ENCODE results near the gene NPW.

NPW gene

DNA sequence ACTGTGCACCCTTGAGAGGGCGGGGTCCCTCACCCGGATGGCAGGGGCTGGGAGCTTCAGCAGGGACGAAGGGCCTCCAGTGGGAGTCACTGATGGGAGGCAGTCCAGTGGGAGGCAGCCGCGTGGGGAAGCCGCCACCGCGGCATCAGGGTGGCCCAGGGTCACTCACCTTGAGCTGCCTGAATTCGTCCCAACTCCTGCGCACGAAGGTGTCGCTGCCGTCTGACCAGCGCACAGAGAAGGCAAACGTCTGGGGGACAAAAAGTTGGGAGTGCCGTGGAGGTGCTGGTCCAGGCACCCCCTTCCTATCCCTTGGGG is 38.9 kb upstream of the NPW start:
- DNase-seq (ENCODE audit: extremely low read depth, low read depth): no peak
- H3K4me3 ChIP-seq (replicated peaks; ENCODE audit: low read depth, low read length): no peak overlapping the region
- TF ChIP-seq, protein P1, sequence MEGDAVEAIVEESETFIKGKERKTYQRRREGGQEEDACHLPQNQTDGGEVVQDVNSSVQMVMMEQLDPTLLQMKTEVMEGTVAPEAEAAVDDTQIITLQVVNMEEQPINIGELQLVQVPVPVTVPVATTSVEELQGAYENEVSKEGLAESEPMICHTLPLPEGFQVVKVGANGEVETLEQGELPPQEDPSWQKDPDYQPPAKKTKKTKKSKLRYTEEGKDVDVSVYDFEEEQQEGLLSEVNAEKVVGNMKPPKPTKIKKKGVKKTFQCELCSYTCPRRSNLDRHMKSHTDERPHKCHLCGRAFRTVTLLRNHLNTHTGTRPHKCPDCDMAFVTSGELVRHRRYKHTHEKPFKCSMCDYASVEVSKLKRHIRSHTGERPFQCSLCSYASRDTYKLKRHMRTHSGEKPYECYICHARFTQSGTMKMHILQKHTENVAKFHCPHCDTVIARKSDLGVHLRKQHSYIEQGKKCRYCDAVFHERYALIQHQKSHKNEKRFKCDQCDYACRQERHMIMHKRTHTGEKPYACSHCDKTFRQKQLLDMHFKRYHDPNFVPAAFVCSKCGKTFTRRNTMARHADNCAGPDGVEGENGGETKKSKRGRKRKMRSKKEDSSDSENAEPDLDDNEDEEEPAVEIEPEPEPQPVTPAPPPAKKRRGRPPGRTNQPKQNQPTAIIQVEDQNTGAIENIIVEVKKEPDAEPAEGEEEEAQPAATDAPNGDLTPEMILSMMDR (IDR thresholded peaks at IDR 0.05; ENCODE audit: low read depth, low read length, missing control alignments): no peak

DNA sequence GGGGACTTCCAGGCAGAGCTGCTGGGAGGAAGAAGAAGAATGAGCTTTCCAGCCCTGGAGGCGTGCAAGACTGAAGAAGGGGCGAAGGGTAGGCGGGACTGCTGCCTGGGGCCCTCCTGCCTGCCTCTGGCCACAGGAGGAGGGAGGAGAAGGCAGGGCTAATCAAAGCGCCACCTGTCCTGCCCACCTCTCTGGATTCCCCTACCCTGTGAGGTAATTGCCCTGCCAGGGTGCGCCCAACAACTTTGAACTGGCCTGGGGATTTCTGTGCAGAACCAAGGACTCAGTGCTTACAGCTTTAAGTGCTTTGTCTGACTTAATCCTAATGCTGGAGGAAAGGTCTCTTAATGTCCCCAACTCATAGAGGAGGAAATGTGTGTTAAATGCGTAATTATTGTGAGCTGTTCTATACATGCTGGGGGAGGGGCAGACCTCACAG is 38.2 kb upstream of the NPW start, which contains the start of gene NOXO1:
NOXO1 (minus strand) TSS at position 72 of the 439 bp plus-strand sequence. CDS start 290 bp downstream, outside the sequence.
- TF ChIP-seq, protein P1 (IDR thresholded peaks at IDR 0.05; ENCODE audit: low read depth, low read length, missing control alignments): no peak
- no peak for DNase-seq (ENCODE audit: extremely low read depth, low read depth)
- no peak within 1 kb of the TSS for H3K4me3 ChIP-seq (replicated peaks; ENCODE audit: low read depth, low read length)

DNA sequence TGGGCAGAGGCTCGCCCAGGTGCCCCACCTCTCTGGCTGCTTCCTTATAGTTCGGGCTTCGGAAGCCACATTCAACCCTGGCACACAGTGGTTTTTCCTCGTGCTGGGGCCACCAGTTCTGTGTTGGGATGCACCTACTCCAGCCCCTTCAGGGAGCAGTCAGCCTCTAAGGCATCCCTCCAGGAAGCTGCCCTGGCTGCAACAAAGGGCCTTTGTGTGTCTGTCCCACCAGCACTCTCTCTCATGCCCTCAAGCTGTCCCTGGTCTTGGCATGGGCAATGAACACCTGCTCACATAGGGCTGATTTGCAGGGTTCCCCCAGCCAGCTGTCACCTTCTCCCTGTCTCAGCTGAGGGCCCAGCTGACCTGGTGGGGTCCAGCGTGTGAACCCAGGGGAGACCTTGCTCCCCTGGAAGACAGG is 37.6 kb upstream of the NPW start:
- DNase-seq (ENCODE audit: extremely low read depth, low read depth): no peak
- TF ChIP-seq, protein P1 (IDR thresholded peaks at IDR 0.05; ENCODE audit: low read depth, low read length, missing control alignments): no peak

DNA sequence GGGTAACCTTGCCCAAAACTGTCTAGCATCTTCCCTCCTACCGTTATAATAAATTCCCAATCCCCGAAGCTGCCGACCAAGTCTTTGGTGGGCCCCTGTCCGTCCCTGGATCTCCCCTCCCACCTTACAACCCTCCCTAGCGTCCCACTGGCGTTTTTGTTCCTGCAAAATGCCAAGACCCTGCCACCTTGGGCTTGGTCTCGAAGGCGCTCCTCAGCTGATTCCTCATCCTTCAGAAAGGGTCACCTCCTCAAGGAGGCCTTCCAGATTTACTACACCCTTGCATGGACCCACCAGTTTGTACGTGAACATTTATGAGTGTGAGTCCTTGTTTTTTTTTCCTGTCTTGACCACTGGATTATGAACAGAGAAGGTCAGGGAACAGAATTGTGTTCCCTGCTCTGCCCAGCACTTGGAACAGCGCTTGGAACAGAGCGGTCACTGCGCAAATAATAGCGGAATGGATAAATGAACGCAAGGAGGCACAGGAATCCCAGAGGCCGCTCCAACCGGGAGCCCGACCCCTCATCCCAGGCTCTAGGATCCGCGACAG is 36.5 kb upstream of the NPW start:
- DNase-seq (ENCODE audit: extremely low read depth, low read depth): no peak
- H3K4me3 ChIP-seq (replicated peaks; ENCODE audit: low read depth, low read length): peak overlapping the region; percentile 70
- TF ChIP-seq, protein P1 (IDR thresholded peaks at IDR 0.05; ENCODE audit: low read depth, low read length, missing control alignments): no peak

More for the DNA sequence above, 37.6 kb upstream of the NPW start:
- H3K4me3 ChIP-seq (replicated peaks; ENCODE audit: low read depth, low read length): no peak overlapping the region

DNA sequence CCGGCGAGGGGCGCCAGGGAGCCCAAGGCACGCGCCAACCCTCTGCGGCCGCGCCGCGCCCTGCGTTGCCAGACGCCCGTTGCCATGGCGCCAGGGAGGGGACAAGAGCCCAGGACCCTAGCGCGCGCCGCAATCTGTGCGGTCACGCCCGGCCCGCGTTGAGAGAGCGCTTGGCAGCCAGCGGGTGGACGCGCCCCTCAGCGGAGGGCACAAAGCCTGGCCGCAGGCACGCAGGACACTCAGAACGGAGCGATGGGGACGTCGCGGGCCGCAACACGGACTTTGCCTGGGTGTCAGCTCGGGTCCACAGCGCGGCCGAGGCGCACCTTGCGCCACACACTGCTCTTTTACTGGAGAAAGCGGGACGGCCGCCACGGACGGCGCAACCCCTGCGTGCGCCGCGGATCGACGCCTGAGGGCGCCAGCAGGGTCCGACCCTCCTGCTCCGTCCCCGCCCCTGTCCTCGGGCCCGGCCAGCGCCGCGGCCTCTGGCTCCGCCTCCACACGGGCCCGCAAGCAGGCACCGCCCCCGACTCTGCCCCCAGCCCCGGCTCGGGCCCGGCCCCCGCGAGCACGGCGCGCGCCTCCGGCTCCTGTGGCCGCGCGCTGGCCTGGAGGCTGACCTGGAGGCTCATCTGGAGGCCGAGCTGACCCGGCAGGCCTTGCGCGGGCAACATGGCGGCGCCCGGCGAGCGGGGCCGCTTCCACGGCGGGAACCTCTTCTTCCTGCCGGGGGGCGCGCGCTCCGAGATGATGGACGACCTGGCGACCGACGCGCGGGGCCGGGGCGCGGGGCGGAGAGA is 35.8 kb upstream of the NPW start, which contains the start of gene GFER:
GFER (plus strand) TSS at position 650 of the 803 bp plus-strand sequence; CDS start at position 676, 26 bp downstream.
- TF ChIP-seq, protein P1 (IDR thresholded peaks at IDR 0.05; ENCODE audit: low read depth, low read length, missing control alignments): no peak
- peak within 1 kb of the TSS; percentile 70 for H3K4me3 ChIP-seq (replicated peaks; ENCODE audit: low read depth, low read length)
- DNase-seq (ENCODE audit: extremely low read depth, low read depth): peak; percentile 59

DNA sequence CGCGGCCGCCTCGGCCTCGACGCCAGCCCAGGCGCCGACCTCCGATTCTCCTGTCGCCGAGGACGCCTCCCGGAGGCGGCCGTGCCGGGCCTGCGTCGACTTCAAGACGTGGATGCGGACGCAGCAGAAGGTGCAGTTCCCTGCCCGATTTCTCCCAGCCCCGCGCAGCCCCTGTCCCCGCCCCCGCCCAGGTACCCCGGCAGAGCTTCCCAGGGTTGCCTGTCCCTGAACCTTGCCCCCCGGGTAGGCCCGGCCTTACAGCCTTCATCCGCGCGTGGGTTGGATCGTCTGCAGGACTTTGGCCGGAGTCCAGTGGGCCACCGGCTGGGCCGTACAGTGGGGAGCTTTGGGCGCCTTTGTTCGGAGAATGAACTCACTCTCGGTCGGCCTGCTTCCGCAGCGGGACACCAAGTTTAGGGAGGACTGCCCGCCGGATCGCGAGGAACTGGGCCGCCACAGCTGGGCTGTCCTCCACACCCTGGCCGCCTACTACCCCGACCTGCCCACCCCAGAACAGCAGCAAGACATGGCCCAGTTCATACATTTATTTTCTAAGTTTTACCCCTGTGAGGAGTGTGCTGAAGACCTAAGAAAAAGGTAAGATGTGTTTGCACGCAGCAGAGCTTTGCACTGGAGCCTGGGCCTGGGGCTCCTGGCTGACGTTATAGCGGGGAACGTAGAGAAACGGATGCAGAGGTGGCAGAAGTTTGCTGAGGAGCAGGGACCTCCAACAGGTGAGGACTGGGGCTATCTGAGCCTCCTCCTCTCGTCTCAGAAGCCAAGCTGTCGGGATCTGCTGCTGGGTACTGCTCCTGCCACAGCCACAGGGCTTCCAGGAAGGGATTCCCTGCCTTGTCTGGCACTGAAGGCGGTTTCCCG is 35.0 kb upstream of the NPW start:
- TF ChIP-seq, protein P1 (IDR thresholded peaks at IDR 0.05; ENCODE audit: low read depth, low read length, missing control alignments): no peak
- DNase-seq (ENCODE audit: extremely low read depth, low read depth): no peak
- H3K4me3 ChIP-seq (replicated peaks; ENCODE audit: low read depth, low read length): peak overlapping the region; percentile 70
